ENCODE results near the gene GRID1.
"Not testable (repeated sequence)": the region's sequence is repeated elsewhere in the genome, so short reads cannot be mapped to it uniquely, and the experiment has no call there.

- TF ChIP-seq CTCF (optimal IDR thresholded peaks at IDR 0.05 in 1 of 3, IDR thresholded peaks at IDR 0.05 in 1 of 3, conservative IDR thresholded peaks at IDR 0.05 in 1 of 3; ENCODE audit: extremely low read depth in 1 of 3, insufficient read depth in 2 of 3, low read length in 3 of 3); EZH2 (IDR thresholded peaks at IDR 0.05; ENCODE audit: low read length): not testable (repeated sequence)
Observed at GRCh38 chr10:86107611-86108310, 258.8 kb downstream of the GRID1 start.
